ENCODE measurements around the gene GRIPAP1.

DNA sequence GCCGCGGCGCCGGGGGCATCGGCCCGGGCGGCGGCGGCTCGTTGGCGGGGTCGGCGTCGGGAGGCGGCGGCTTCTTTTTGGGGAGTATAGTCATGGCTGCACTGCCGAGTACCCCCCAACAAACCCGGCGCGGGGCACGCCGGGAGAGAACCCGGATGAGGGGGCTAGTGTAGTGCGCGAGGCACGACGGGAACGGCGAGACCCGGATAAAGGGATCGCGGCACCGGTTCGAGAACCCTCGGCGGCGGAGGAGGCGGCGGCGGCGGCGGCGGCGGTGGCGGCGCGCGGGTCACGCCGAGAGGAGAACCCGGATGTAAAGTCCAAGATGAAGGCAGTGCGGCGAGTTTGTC lies 44.6 kb downstream of the GRIPAP1 start, which contains the start of gene OTUD5:
- TF ChIP-seq, protein P1, sequence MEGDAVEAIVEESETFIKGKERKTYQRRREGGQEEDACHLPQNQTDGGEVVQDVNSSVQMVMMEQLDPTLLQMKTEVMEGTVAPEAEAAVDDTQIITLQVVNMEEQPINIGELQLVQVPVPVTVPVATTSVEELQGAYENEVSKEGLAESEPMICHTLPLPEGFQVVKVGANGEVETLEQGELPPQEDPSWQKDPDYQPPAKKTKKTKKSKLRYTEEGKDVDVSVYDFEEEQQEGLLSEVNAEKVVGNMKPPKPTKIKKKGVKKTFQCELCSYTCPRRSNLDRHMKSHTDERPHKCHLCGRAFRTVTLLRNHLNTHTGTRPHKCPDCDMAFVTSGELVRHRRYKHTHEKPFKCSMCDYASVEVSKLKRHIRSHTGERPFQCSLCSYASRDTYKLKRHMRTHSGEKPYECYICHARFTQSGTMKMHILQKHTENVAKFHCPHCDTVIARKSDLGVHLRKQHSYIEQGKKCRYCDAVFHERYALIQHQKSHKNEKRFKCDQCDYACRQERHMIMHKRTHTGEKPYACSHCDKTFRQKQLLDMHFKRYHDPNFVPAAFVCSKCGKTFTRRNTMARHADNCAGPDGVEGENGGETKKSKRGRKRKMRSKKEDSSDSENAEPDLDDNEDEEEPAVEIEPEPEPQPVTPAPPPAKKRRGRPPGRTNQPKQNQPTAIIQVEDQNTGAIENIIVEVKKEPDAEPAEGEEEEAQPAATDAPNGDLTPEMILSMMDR (IDR thresholded peaks at IDR 0.05; ENCODE audit: low read depth, low read length), result no peak
- TF ChIP-seq EZH2phosphoT487 (IDR thresholded peaks at IDR 0.05; ENCODE audit: low read depth), result no peak
